Measurements from ENCODE around the gene SH3BP4. TPM values are rescaled to one million over a fixed set of nuclear protein-coding genes. Genes with fewer than 3 reads are reported as not detected.
A peak's percentile ranks its signal among the peaks of the same experiment; 100 is the strongest.

The SH3BP4 gene
- total and polyA plus RNA-seq, 2 of the 13 experiments (the other 11 are each of a cell fraction or from before 2014, with no cell fraction given): 34.6 to 99.1 TPM

DNA sequence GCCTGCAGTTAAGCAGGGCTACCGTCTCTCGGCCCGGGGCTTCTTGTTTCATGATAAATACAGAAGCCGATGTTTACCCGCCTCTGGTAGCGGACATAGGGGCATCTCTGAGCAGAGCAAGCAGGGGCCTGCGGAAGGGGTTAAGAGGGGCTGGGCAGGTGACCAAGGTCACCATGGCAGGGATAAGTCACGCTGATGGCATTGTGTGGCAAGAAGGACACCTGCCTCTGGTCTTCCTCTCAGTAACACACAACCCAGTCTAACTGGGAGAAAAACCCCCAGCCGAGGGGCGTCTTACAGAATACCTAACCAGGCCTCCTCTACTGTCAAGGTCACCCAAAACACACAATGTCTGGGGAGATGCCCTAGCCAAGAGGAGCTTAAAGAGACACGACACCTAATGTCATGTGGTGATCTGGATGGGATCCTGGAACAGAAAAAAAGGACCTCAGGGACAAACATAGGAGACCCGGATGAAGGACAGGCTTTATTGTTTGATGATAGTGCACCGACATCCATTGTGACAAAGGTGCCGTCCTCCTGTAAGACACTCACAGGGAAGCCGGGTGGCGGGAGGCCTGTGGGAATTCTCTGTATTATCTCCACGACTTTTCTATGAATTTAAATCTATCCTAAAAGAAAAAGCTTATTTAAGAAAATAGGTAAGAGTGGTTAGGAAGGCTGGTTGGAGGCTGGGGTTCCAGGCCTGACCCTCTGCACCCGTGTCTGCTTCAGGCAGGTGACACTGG is 24.8 kb downstream of the SH3BP4 start:
- 3% methylated on average over 18 of the region's 18 CpGs for WGBS (ENCODE audit: low lambda C conversion rate)
- FAIRE-seq: peak; percentile 34
- intact Hi-C loops (cut with micrococcal nuclease; ENCODE audit: unreplicated experiment): loop anchor here (2.0 to 5.0 kb wide), 3 partner anchors 22 to 288 kb away; no protein-coding TSS in a partner anchor
- TF ChIP-seq ZNF292 (CRISPR knock-in tag; IDR thresholded peaks at IDR 0.05; ENCODE audit: borderline replicate concordance, low read depth): no peak
- TF ChIP-seq, protein P1, sequence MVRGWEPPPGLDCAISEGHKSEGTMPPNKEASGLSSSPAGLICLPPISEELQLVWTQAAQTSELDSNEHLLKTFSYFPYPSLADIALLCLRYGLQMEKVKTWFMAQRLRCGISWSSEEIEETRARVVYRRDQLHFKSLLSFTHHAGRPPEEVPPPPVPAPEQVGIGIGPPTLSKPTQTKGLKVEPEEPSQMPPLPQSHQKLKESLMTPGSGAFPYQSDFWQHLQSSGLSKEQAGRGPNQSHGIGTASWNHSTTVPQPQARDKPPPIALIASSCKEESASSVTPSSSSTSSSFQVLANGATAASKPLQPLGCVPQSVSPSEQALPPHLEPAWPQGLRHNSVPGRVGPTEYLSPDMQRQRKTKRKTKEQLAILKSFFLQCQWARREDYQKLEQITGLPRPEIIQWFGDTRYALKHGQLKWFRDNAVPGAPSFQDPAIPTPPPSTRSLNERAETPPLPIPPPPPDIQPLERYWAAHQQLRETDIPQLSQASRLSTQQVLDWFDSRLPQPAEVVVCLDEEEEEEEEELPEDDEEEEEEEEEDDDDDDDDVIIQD (CRISPR knock-in tag; IDR thresholded peaks at IDR 0.05; ENCODE audit: low read depth): no peak
- TF ChIP-seq FOSL2 (CRISPR knock-in tag; IDR thresholded peaks at IDR 0.05): peak; percentile 58
- TF ChIP-seq ZNF296 (CRISPR knock-in tag; conservative IDR thresholded peaks at IDR 0.05): no peak
- no peak for TF ChIP-seq ZNF282 (IDR thresholded peaks at IDR 0.05; ENCODE audit: partially characterized antibody)
- 0 out of 2 replicates have a peak, but pooled peaks have one; percentile 12 for TF ChIP-seq NKX3-1 (CRISPR knock-in tag; IDR thresholded peaks at IDR 0.05)
- TF ChIP-seq, protein P2, sequence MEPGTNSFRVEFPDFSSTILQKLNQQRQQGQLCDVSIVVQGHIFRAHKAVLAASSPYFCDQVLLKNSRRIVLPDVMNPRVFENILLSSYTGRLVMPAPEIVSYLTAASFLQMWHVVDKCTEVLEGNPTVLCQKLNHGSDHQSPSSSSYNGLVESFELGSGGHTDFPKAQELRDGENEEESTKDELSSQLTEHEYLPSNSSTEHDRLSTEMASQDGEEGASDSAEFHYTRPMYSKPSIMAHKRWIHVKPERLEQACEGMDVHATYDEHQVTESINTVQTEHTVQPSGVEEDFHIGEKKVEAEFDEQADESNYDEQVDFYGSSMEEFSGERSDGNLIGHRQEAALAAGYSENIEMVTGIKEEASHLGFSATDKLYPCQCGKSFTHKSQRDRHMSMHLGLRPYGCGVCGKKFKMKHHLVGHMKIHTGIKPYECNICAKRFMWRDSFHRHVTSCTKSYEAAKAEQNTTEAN (CRISPR knock-in tag; conservative IDR thresholded peaks at IDR 0.05): no peak
- TF ChIP-seq, protein P3, sequence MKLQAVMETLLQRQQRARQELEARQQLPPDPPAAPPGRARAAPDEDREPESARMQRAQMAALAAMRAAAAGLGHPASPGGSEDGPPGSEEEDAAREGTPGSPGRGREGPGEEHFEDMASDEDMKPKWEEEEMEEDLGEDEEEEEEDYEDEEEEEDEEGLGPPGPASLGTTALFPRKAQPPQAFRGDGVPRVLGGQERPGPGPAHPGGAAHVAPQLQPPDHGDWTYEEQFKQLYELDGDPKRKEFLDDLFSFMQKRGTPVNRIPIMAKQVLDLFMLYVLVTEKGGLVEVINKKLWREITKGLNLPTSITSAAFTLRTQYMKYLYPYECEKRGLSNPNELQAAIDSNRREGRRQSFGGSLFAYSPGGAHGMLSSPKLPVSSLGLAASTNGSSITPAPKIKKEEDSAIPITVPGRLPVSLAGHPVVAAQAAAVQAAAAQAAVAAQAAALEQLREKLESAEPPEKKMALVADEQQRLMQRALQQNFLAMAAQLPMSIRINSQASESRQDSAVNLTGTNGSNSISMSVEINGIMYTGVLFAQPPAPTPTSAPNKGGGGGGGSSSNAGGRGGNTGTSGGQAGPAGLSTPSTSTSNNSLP (IDR thresholded peaks at IDR 0.05; ENCODE audit: low read depth, low read length): no peak
- TF ChIP-seq SOX5 (CRISPR knock-in tag; IDR thresholded peaks at IDR 0.05; ENCODE audit: borderline replicate concordance): peak; percentile 86
- TF ChIP-seq KLF16 (CRISPR knock-in tag; IDR thresholded peaks at IDR 0.05): 0 out of 4 replicates have a peak, but pooled peaks of 1 of the 2 experiments have one; percentile 38
- TF ChIP-seq, protein P4, sequence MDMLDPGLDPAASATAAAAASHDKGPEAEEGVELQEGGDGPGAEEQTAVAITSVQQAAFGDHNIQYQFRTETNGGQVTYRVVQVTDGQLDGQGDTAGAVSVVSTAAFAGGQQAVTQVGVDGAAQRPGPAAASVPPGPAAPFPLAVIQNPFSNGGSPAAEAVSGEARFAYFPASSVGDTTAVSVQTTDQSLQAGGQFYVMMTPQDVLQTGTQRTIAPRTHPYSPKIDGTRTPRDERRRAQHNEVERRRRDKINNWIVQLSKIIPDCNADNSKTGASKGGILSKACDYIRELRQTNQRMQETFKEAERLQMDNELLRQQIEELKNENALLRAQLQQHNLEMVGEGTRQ (IDR thresholded peaks at IDR 0.05; ENCODE audit: low read depth, low read length): no peak
- TF ChIP-seq, protein P4 (CRISPR knock-in tag; IDR thresholded peaks at IDR 0.05; ENCODE audit: borderline replicate concordance): no peak
- peak; percentile 16; the same call in 1 of the 2 replicates for TF ChIP-seq CC2D1A (CRISPR knock-in tag; IDR thresholded peaks at IDR 0.05)
- TF ChIP-seq SIX1 (CRISPR knock-in tag; IDR thresholded peaks at IDR 0.05; ENCODE audit: borderline replicate concordance): no peak; the same call in 1 of the 2 replicates
- no peak for TF ChIP-seq ZIK1 (CRISPR knock-in tag; IDR thresholded peaks at IDR 0.05; ENCODE audit: borderline replicate concordance, low read depth)
- TF ChIP-seq MXD4 (CRISPR knock-in tag; IDR thresholded peaks at IDR 0.05): no peak
- no peak for TF ChIP-seq FOXM1 (CRISPR knock-in tag; IDR thresholded peaks at IDR 0.05)

More for the DNA sequence above, 24.8 kb downstream of the SH3BP4 start:
- DNase-seq (ENCODE audit: low spot score) (peak; percentile 78), ATAC-seq (peak; percentile 21)
- Histone ChIP-seq H3K9me3 (ENCODE audit: low read length) (no peaks in the 10 kb centered on the region), H3K36me3 (replicated peaks in 1 of 2; ENCODE audit: control insufficient read depth in 1 of 2, insufficient read depth in 2 of 2, low read length in 2 of 2) (peaks cover 7 to 25% of the 10 kb centered on the region in 2 experiments), H3K4me1 (ENCODE audit: insufficient read depth, low read length) (peaks cover 97% of the 10 kb centered on the region), H3K27ac (ENCODE audit: extremely low read length, insufficient read depth, low read length) (peak overlapping the region; percentile 88), H3K4me3 (replicated peaks in 1 of 3; ENCODE audit: insufficient read depth in 1 of 3, low read depth in 2 of 3, low read length in 3 of 3) (peak overlapping the region; percentile 31 to 64 (median 47)), H4K20me1 (ENCODE audit: insufficient read depth, low read length) (peaks cover 77% of the 10 kb centered on the region), H3K4me2 (ENCODE audit: low read depth, low read length) (peak overlapping the region; percentile 96), H3K27me3 (ENCODE audit: control insufficient read depth in 1 of 2, insufficient read depth in 2 of 2, low read length in 2 of 2) (no peaks in the 10 kb centered on the region; a peak in 1 of 5 replicates), H3K9ac (ENCODE audit: insufficient read depth, low read depth, low read length) (peak overlapping the region; percentile 78), H3K79me2 (ENCODE audit: insufficient read depth, low read length) (peaks cover 97% of the 10 kb centered on the region), H2AFZ (ENCODE audit: low read length) (no peak overlapping the region)
- ChIA-PET CTCF (ENCODE audit: low intra/inter-chr PET ratio, low total read pairs) (interaction anchor here (0.9 kb wide), 1 partner anchor 129 kb away, joined by 3 read pairs; no protein-coding TSS in a partner anchor), POLR2A (interaction anchor here (0.8 to 10.4 kb wide), 23 partner anchors 8 to 420 kb away, joined by 3 to 268 read pairs (median 5); no protein-coding TSS in a partner anchor)
- in situ Hi-C loops (cut with HindIII; ENCODE audit: extremely low pct_ligation_motif_present, low pct_unique_long_range_greater_than_20kb): no loop called here
- BruUV-seq (replicated peaks): no TSS peak

All from HepG2 (cell line).